DOHH2 (cell line): ENCODE results near the gene TOMM20L.

Experiments
- EZH2phosphoT487 ChIP-seq: fragments of 200-600 bp; sonication (generic); IDR thresholded peaks from 2 replicates; pipeline ENCODE4 v1.6.1; 2017; ENCODE audit warnings: borderline replicate concordance, mild to moderate bottlenecking, antibody characterized with exemption, low read length, moderate library complexity, mixed read lengths
- TF ChIP-seq, protein P1 (sequence below): fragments of 200-600 bp; sonication (generic); IDR thresholded peaks from one replicate; pipeline ENCODE4 v1.5.1; 2014; ENCODE audit warnings: antibody characterized with exemption, mild to moderate bottlenecking, low read depth, low read length; ENCODE audit not compliant: poor library complexity, severe bottlenecking

DNA sequence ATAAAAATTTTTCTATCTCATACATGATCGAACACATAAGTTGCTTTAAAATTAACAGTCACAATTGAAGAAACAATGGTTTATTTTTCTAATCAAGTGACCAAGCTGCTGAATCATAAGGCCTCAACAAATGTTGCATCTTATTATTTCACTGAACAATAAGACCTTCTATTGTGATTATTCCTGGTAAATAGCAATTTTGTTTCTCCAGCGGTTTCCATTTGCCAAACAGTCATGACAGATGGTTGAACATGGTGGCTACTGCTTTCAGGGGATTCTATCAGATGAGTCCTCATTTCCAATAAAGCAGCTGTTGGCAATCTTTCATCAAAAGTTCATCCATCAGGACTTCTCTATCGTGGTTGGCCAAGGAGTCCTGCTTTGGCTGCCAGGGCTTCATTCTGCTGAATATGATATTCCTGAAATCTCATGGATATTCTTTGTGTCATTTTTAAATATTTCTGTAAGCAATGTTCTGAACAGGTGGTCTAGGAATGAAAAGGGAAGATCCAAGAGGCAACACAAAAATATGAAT is 13.0 kb downstream of the TOMM20L start:
- TF ChIP-seq, protein P1, sequence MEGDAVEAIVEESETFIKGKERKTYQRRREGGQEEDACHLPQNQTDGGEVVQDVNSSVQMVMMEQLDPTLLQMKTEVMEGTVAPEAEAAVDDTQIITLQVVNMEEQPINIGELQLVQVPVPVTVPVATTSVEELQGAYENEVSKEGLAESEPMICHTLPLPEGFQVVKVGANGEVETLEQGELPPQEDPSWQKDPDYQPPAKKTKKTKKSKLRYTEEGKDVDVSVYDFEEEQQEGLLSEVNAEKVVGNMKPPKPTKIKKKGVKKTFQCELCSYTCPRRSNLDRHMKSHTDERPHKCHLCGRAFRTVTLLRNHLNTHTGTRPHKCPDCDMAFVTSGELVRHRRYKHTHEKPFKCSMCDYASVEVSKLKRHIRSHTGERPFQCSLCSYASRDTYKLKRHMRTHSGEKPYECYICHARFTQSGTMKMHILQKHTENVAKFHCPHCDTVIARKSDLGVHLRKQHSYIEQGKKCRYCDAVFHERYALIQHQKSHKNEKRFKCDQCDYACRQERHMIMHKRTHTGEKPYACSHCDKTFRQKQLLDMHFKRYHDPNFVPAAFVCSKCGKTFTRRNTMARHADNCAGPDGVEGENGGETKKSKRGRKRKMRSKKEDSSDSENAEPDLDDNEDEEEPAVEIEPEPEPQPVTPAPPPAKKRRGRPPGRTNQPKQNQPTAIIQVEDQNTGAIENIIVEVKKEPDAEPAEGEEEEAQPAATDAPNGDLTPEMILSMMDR: no peak
- TF ChIP-seq EZH2phosphoT487: no peak
